ENCODE measurements around the gene P2RX1.

- TF ChIP-seq POLR2A (IDR thresholded peaks at IDR 0.05): no peak
- TF ChIP-seq, protein P1, sequence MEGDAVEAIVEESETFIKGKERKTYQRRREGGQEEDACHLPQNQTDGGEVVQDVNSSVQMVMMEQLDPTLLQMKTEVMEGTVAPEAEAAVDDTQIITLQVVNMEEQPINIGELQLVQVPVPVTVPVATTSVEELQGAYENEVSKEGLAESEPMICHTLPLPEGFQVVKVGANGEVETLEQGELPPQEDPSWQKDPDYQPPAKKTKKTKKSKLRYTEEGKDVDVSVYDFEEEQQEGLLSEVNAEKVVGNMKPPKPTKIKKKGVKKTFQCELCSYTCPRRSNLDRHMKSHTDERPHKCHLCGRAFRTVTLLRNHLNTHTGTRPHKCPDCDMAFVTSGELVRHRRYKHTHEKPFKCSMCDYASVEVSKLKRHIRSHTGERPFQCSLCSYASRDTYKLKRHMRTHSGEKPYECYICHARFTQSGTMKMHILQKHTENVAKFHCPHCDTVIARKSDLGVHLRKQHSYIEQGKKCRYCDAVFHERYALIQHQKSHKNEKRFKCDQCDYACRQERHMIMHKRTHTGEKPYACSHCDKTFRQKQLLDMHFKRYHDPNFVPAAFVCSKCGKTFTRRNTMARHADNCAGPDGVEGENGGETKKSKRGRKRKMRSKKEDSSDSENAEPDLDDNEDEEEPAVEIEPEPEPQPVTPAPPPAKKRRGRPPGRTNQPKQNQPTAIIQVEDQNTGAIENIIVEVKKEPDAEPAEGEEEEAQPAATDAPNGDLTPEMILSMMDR (IDR thresholded peaks at IDR 0.05): no peak
Measured at GRCh38 chr17:3915995-3916696, at the start of gene P2RX1.
